ENCODE measurements around the gene SUFU. TPM values are rescaled to one million over a fixed set of nuclear protein-coding genes. Genes with fewer than 3 reads are reported as not detected.

SUFU gene
- total and polyA plus RNA-seq, 2 of the 8 experiments (the other 6 are each of a cell fraction or from before 2014, with no cell fraction given), result 7.0 to 10.8 TPM

DNA sequence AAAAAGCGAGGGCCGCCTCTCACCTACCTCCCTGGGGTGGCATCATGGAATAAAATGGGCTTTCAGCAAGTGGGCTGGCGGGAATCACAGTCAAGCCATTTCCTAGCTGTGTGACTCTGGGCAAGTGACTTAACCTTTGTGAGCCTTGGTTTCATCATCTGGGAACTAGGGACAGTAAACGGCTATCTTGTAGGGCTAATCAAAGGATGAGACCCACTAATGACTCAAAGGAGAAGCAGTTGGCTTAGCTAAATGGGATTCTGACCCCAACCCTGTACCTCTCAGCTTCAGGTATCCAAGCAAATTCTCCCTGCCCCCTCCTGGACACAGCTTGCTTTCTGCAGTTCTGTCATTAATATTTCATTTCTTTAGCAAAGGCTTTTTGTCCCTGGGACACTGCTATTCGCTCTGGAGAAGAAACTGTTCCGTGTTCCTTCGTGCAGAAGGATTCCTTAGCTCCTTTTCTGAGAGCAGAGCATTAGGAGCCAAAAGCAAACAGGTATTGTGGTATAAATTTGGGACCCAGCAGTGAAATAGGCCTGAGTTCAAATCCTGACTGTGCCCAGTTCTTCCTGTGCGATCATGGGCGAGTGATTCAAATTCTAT, 166.4 kb downstream of the SUFU start (continued):
- TF ChIP-seq YY1 (IDR thresholded peaks at IDR 0.05; ENCODE audit: low read depth, low read length) (no peak), GABPA (IDR thresholded peaks at IDR 0.05; ENCODE audit: borderline replicate concordance, insufficient read depth, low read length) (no peak), CBX5 (IDR thresholded peaks at IDR 0.05; ENCODE audit: low read depth, low read length) (no peak), EP300 (IDR thresholded peaks at IDR 0.05; ENCODE audit: borderline replicate concordance in 1 of 2, low read depth in 2 of 2, low read length in 2 of 2) (no peak), JUN (IDR thresholded peaks at IDR 0.05; ENCODE audit: low read depth, low read length) (no peak), SP2 (IDR thresholded peaks at IDR 0.05; ENCODE audit: low read length) (no peak), PHF8 (conservative IDR thresholded peaks at IDR 0.05; ENCODE audit: low read depth, low read length) (no peak), SRF (IDR thresholded peaks at IDR 0.05; ENCODE audit: low read depth, low read length) (no peak), MAFK (IDR thresholded peaks at IDR 0.05; ENCODE audit: low read depth, low read length) (no peak), ZNF274 (IDR thresholded peaks at IDR 0.05; ENCODE audit: borderline replicate concordance, extremely low read depth, low read length) (no peak)
- TF ChIP-seq, protein P1, sequence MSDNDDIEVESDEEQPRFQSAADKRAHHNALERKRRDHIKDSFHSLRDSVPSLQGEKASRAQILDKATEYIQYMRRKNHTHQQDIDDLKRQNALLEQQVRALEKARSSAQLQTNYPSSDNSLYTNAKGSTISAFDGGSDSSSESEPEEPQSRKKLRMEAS (IDR thresholded peaks at IDR 0.05), result no peak

Data from H1 (cell line).